Type B pancreatic cell (in vitro differentiated cells): ENCODE results near the gene ABCB4. TPM values are rescaled to one million over a fixed set of nuclear protein-coding genes. Genes with fewer than 3 reads are reported as not detected.

Experiments
- DNase-seq: peaks from one replicate; pipeline ENCODE4 v3.0.0; 2021; ENCODE audit warnings: mixed read lengths; ENCODE audit not compliant: unreplicated experiment; ENCODE audit errors: extremely low spot score
- H3K27ac Mint-ChIP-seq: 2 replicates; pipeline ENCODE4 v1.8.0; 2021; ENCODE audit warnings: mild to moderate bottlenecking, mixed read lengths
- H3K27me3 Mint-ChIP-seq: 2 replicates; pipeline ENCODE4 v1.8.0; 2021; ENCODE audit warnings: mixed read lengths
- H3K36me3 Mint-ChIP-seq: 2 replicates; pipeline ENCODE4 v1.8.0; 2021; ENCODE audit warnings: mixed read lengths
- H3K4me1 Mint-ChIP-seq: one replicate; pipeline ENCODE4 v1.8.0; 2021; ENCODE audit warnings: mixed read lengths; ENCODE audit not compliant: unreplicated experiment
- H3K4me3 Mint-ChIP-seq: 2 replicates; pipeline ENCODE4 v1.8.0; 2021; ENCODE audit warnings: mild to moderate bottlenecking, mixed read lengths
- H3K9me3 Mint-ChIP-seq: 2 replicates; pipeline ENCODE4 v1.8.0; 2021; ENCODE audit warnings: mixed read lengths
- CTCF ChIP-seq: fragments of 200-600 bp; sonication (generic); conservative IDR thresholded peaks from 2 replicates; pipeline ENCODE4 v1.5.0; 2021; ENCODE audit warnings: antibody characterized with exemption, mild to moderate bottlenecking
- total RNA-seq: library from RNA; stranded (reverse); gene quantifications from 2 replicates; pipeline ENCODE4 v1.2.1, GENCODE V29; 2021; ENCODE audit warnings: low replicate concordance

The ABCB4 gene
- total RNA-seq, 1 donor from 2014 or later: 1.6 TPM

GRCh38 chr7:87416682-87417587 is 58.5 kb downstream of the ABCB4 start:
- Mint-ChIP-seq H3K27me3 (no peaks in the 10 kb centered on the region), H3K4me3 (no peak overlapping the region), H3K36me3 (no peaks in the 10 kb centered on the region), H3K9me3 (no peaks in the 10 kb centered on the region), H3K4me1 (no peaks in the 10 kb centered on the region), H3K27ac (no peak overlapping the region)
- TF ChIP-seq CTCF: peak; percentile 88
- DNase-seq: no peak

GRCh38 chr7:87414794-87415188 is 60.7 kb downstream of the ABCB4 start:
- Mint-ChIP-seq H3K4me1 (no peaks in the 10 kb centered on the region), H3K27ac (no peak overlapping the region), H3K27me3 (no peaks in the 10 kb centered on the region), H3K4me3 (no peak overlapping the region), H3K36me3 (no peaks in the 10 kb centered on the region), H3K9me3 (no peaks in the 10 kb centered on the region)
- TF ChIP-seq CTCF: no peak
- no peak for DNase-seq

- Mint-ChIP-seq H3K4me3 (no peak overlapping the region), H3K27me3 (no peaks in the 10 kb centered on the region), H3K36me3 (no peaks in the 10 kb centered on the region), H3K4me1 (no peaks in the 10 kb centered on the region), H3K9me3 (no peaks in the 10 kb centered on the region), H3K27ac (no peak overlapping the region)
- TF ChIP-seq CTCF: no peak
- no peak for DNase-seq
Observed at GRCh38 chr7:87413951-87414793, 61.3 kb downstream of the ABCB4 start.

- Mint-ChIP-seq H3K27ac (no peak overlapping the region), H3K4me3 (no peak overlapping the region), H3K9me3 (no peaks in the 10 kb centered on the region), H3K4me1 (no peaks in the 10 kb centered on the region), H3K36me3 (no peaks in the 10 kb centered on the region), H3K27me3 (no peaks in the 10 kb centered on the region)
- TF ChIP-seq CTCF: no peak
- no peak for DNase-seq
Observed at GRCh38 chr7:87413029-87413428, 62.5 kb downstream of the ABCB4 start.

GRCh38 chr7:87411186-87411585 is 64.3 kb downstream of the ABCB4 start:
- TF ChIP-seq CTCF: no peak
- Mint-ChIP-seq H3K4me1 (no peaks in the 10 kb centered on the region), H3K27ac (no peak overlapping the region), H3K9me3 (no peaks in the 10 kb centered on the region), H3K27me3 (no peaks in the 10 kb centered on the region), H3K4me3 (no peak overlapping the region), H3K36me3 (no peaks in the 10 kb centered on the region)
- no peak for DNase-seq
